AG04450 (cell line): ENCODE results near the gene FASTKD1. TPM values are rescaled to one million over a fixed set of nuclear protein-coding genes. Genes with fewer than 3 reads are reported as not detected.
"Not testable (repeated sequence)": the region's sequence is repeated elsewhere in the genome, so short reads cannot be mapped to it uniquely, and the experiment has no call there.

ENCODE experiments used
- CTCF ChIA-PET: fragments of 300-600, 350-600 bp; formaldehyde crosslinking; extraction: SDS; loops from one replicate; lab custom pipeline; 2022; ENCODE audit warnings: antibody characterized with exemption, inconsistent platforms; lab: Charles Lee
- POLR2A ChIA-PET: fragments of 350-600 bp; formaldehyde crosslinking; extraction: SDS; loops from one replicate; lab custom pipeline; 2021; ENCODE audit warnings: antibody characterized with exemption, inconsistent platforms; lab: Yijun Ruan, JAX
- DNase-seq: peaks from one replicate; pipeline ENCODE4 v3.0.0-alpha.2; 2011; ENCODE audit warnings: low read depth, low spot score
- H3K27ac ChIP-seq: one replicate; pipeline ENCODE4 v1.5.1; 2012; ENCODE audit warnings: low read depth, low read length, control low read depth
- H3K27me3 ChIP-seq: one replicate; pipeline ENCODE4 v1.6.0; 2012; ENCODE audit warnings: low read length; ENCODE audit not compliant: control insufficient read depth, insufficient read depth
- H3K4me3 ChIP-seq: 2 replicates; pipeline ENCODE4 v1.5.1; 2011; ENCODE audit warnings: mild to moderate bottlenecking, low read depth, low read length, control low read depth
- H3K9me3 ChIP-seq: 2 replicates; pipeline ENCODE4 v1.5.1; 2012; ENCODE audit warnings: low read length; ENCODE audit not compliant: control insufficient read depth, insufficient read depth
- CTCF ChIP-seq: IDR thresholded peaks from 2 replicates; pipeline ENCODE4 v1.5.1; 2011; ENCODE audit warnings: low read depth, low read length, control low read depth, inconsistent platforms
- polyA plus RNA-seq: library from polyadenylated mRNA; depleted of rRNA; stranded (reverse); fragments of >200 nt; gene quantifications from 2 replicates; pipeline ENCODE4 v1.2.3, GENCODE V29; 2011

Gene FASTKD1
- polyA plus RNA-seq, 1 experiment = 23.1 TPM

- no peak for DNase-seq
- Histone ChIP-seq H3K27me3 (no peaks in the 10 kb centered on the region), H3K9me3 (no peaks in the 10 kb centered on the region; the same call in 1 of the 2 replicates), H3K4me3 (no peak overlapping the region), H3K27ac (no peak overlapping the region)
- CTCF ChIA-PET = interaction anchor here (0.7 kb wide), 1 partner anchor 90 kb away, joined by 4 read pairs; no protein-coding TSS in a partner anchor
- no peak for TF ChIP-seq CTCF
- POLR2A ChIA-PET = no interaction called here
Measured at GRCh38 chr2:169579044-169579443, 5.4 kb upstream of the FASTKD1 start.

GRCh38 chr2:169575264-169575663, 1.6 kb upstream of the FASTKD1 start:
- POLR2A ChIA-PET, CTCF ChIA-PET, H3K27ac ChIP-seq, DNase-seq, H3K4me3 ChIP-seq, H3K9me3 ChIP-seq, H3K27me3 ChIP-seq: not testable (repeated sequence)

- H3K27me3 ChIP-seq, H3K4me3 ChIP-seq, CTCF ChIA-PET, H3K9me3 ChIP-seq, POLR2A ChIA-PET, DNase-seq, H3K27ac ChIP-seq: not testable (repeated sequence)
Measured at GRCh38 chr2:169574539-169574938, 874 bp upstream of the FASTKD1 start.

- Histone ChIP-seq H3K27me3 (no peaks in the 10 kb centered on the region), H3K27ac (no peak overlapping the region), H3K9me3 (no peaks in the 10 kb centered on the region; the same call in 1 of the 2 replicates), H3K4me3 (peak overlapping the region; percentile 87)
- POLR2A ChIA-PET = no interaction called here
- TF ChIP-seq CTCF = no peak
- CTCF ChIA-PET = no interaction called here
- no peak for DNase-seq
Measured at GRCh38 chr2:169573974-169574299, 272 bp upstream of the FASTKD1 start.

GRCh38 chr2:169572821-169573159, 875 bp downstream of the FASTKD1 start:
- no peak overlapping the region for H3K27ac ChIP-seq
- ChIA-PET CTCF (interaction anchor here (0.7 to 1.4 kb wide), 3 partner anchors 45 to 251 kb away, joined by 3 to 4 read pairs (median 3); no protein-coding TSS in a partner anchor), POLR2A (interaction anchor here (0.7 to 1.0 kb wide), 2 partner anchors 61 to 68 kb away, joined by 3 to 4 read pairs; no protein-coding TSS in a partner anchor)
- H3K4me3 ChIP-seq = peak overlapping the region; percentile 87
- TF ChIP-seq CTCF = no peak
- H3K27me3 ChIP-seq = no peaks in the 10 kb centered on the region
- no peak for DNase-seq
- no peaks in the 10 kb centered on the region; the same call in 1 of the 2 replicates for H3K9me3 ChIP-seq

GRCh38 chr2:169572189-169572588, 1.5 kb downstream of the FASTKD1 start:
- H3K9me3 ChIP-seq = no peaks in the 10 kb centered on the region; the same call in 1 of the 2 replicates
- no peak for TF ChIP-seq CTCF
- H3K27me3 ChIP-seq = no peaks in the 10 kb centered on the region
- H3K4me3 ChIP-seq = no peak overlapping the region
- no peak overlapping the region for H3K27ac ChIP-seq
- DNase-seq = no peak
- CTCF ChIA-PET = interaction anchor here (0.6 to 1.4 kb wide), 4 partner anchors 44 to 252 kb away, joined by 3 to 4 read pairs (median 4); no protein-coding TSS in a partner anchor
- POLR2A ChIA-PET = no interaction called here
